Measurements from ENCODE around the gene NIPAL3.

The NIPAL3 gene

GRCh38 chr1:24391882-24392603 lies 23.6 kb upstream of the NIPAL3 start:
- DNase-seq, result peak; percentile 29 to 70 (median 46)

GRCh38 chr1:24392604-24392946 lies 23.0 kb upstream of the NIPAL3 start:
- no peak for DNase-seq

- peak in 1 of 3 experiments; percentile 20 for DNase-seq
Measured at GRCh38 chr1:24392982-24393650, 22.5 kb upstream of the NIPAL3 start.

- peak in 1 of 3 experiments; percentile 4 for DNase-seq
Measured at GRCh38 chr1:24393892-24394291, 21.7 kb upstream of the NIPAL3 start.

- DNase-seq, result no peak
Measured at GRCh38 chr1:24400065-24400464, 15.5 kb upstream of the NIPAL3 start.

- no peak for DNase-seq
Measured at GRCh38 chr1:24403806-24404205, 11.8 kb upstream of the NIPAL3 start.

- DNase-seq, result no peak
Measured at GRCh38 chr1:24406788-24407187, 8.8 kb upstream of the NIPAL3 start.

- no peak for DNase-seq
Measured at GRCh38 chr1:24409535-24409934, 6.1 kb upstream of the NIPAL3 start.

- DNase-seq, result no peak
Measured at GRCh38 chr1:24410750-24411149, 4.9 kb upstream of the NIPAL3 start.

- DNase-seq, result no peak
Measured at GRCh38 chr1:24411963-24412362, 3.6 kb upstream of the NIPAL3 start.

- no peak for DNase-seq
Measured at GRCh38 chr1:24412408-24412807, 3.2 kb upstream of the NIPAL3 start.

GRCh38 chr1:24413350-24414163 lies 2.0 kb upstream of the NIPAL3 start, which contains the start of gene STPG1:
STPG1 (minus strand) TSS chr1:24413782; CDS start chr1:24401388, 12,394 bp downstream.
- DNase-seq, result peak; percentile 91 to 96 (median 92)

GRCh38 chr1:24414775-24415333 lies 748 bp upstream of the NIPAL3 start:
- DNase-seq, result no peak

GRCh38 chr1:24415910-24416665 lies 486 bp downstream of the NIPAL3 start:
- DNase-seq, result peak in 2 of 3 experiments; percentile 35 to 42

- DNase-seq, result peak in 2 of 3 experiments; percentile 24 to 75
Measured at GRCh38 chr1:24416666-24417391, 1.2 kb downstream of the NIPAL3 start.

- no peak for DNase-seq
Measured at GRCh38 chr1:24417681-24418080, 2.1 kb downstream of the NIPAL3 start.

- peak; percentile 44 to 98 (median 84) for DNase-seq
Measured at GRCh38 chr1:24418898-24419628, 3.5 kb downstream of the NIPAL3 start.

- DNase-seq, result no peak
Measured at GRCh38 chr1:24420547-24420946, 4.9 kb downstream of the NIPAL3 start.

GRCh38 chr1:24421502-24421901 lies 5.9 kb downstream of the NIPAL3 start:
- no peak for DNase-seq

- DNase-seq, result no peak
Measured at GRCh38 chr1:24424207-24424606, 8.6 kb downstream of the NIPAL3 start.

GRCh38 chr1:24424990-24425389 lies 9.4 kb downstream of the NIPAL3 start:
- no peak for DNase-seq
